Activated naive CD8-positive, alpha-beta T cell treated with anti-CD3 and anti-CD28 coated beads, Interleukin-2, amount 10 ng/mL, durations not matched to agents 7 days and 5 days (primary cell): Measurements from ENCODE around the gene MS4A4A. TPM values are rescaled to one million over a fixed set of nuclear protein-coding genes. Genes with fewer than 3 reads are reported as not detected.

Experiments
- ATAC-seq: fragments of 150-1000 bp; cut with Tn5 transposase; one replicate; pipeline ENCODE4 v1.10.0; 2021; ENCODE audit warnings: low read depth, moderate library complexity
- POLR2A ChIA-PET: fragments of 350-600 bp; sonication (Branson Sonifier 250); formaldehyde crosslinking; loops from one replicate; lab custom pipeline; 2021; ENCODE audit warnings: antibody characterized with exemption; lab: Charles Lee
- DNase-seq: peaks from one replicate; pipeline ENCODE4 v3.0.0; 2021
- H3K27ac Mint-ChIP-seq: one replicate; pipeline ENCODE4 v1.8.0; 2022; ENCODE audit warnings: mild to moderate bottlenecking, mixed read lengths
- H3K27me3 Mint-ChIP-seq: one replicate; pipeline ENCODE4 v1.8.0; 2022; ENCODE audit warnings: mild to moderate bottlenecking, moderate library complexity, mixed read lengths
- H3K36me3 Mint-ChIP-seq: one replicate; pipeline ENCODE4 v1.8.0; 2021; ENCODE audit warnings: mild to moderate bottlenecking, mixed read lengths
- H3K4me1 Mint-ChIP-seq: one replicate; pipeline ENCODE4 v1.8.0; 2021; ENCODE audit warnings: mixed read lengths
- H3K4me3 Mint-ChIP-seq: one replicate; pipeline ENCODE4 v1.8.0; 2022; ENCODE audit warnings: mild to moderate bottlenecking, moderate library complexity, mixed read lengths
- H3K9me3 Mint-ChIP-seq: one replicate; pipeline ENCODE4 v1.8.0; 2021; ENCODE audit warnings: mixed read lengths
- total RNA-seq, 2 experiments: library from RNA; stranded (reverse); gene quantifications; one replicate each; pipeline ENCODE4 v1.2.3, GENCODE V29; 2021

Gene MS4A4A
- total RNA-seq, 2 experiments from 2014 or later, result 0.45 TPM; not detected in 1

- Mint-ChIP-seq H3K9me3 (no peaks in the 10 kb centered on the region), H3K4me1 (no peaks in the 10 kb centered on the region), H3K27me3 (peaks cover 4% of the 10 kb centered on the region), H3K4me3 (no peak overlapping the region), H3K36me3 (no peaks in the 10 kb centered on the region), H3K27ac (no peak overlapping the region)
- ATAC-seq (no peak), DNase-seq (no peak)
- POLR2A ChIA-PET, result no interaction called here
Observed at GRCh38 chr11:60344146-60344545, 63.7 kb downstream of the MS4A4A start.

DNA sequence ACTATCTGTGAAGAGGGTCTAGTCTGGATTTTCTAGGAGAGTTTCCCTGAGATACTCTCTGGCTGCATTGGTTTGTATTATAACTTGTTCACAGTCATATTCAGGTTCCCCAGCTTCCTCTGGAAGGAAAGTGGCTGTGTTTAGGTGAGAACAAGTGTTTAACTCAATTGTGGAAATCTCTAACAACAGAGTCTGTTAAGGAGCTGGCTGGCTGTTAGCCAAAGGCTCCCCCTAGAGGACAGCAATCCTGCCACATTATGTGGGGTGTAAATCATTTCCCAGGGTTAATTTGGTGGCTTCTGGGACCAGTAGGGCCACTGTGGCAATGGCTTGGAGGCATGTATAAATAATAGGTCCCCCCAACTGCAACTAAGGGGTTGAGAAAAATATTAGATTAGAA is 65.0 kb downstream of the MS4A4A start:
- Mint-ChIP-seq H3K36me3 (no peaks in the 10 kb centered on the region), H3K27ac (no peak overlapping the region), H3K9me3 (no peaks in the 10 kb centered on the region), H3K4me3 (no peak overlapping the region), H3K27me3 (peaks cover 4% of the 10 kb centered on the region), H3K4me1 (no peaks in the 10 kb centered on the region)
- DNase-seq (no peak), ATAC-seq (no peak)
- POLR2A ChIA-PET, result no interaction called here

DNA sequence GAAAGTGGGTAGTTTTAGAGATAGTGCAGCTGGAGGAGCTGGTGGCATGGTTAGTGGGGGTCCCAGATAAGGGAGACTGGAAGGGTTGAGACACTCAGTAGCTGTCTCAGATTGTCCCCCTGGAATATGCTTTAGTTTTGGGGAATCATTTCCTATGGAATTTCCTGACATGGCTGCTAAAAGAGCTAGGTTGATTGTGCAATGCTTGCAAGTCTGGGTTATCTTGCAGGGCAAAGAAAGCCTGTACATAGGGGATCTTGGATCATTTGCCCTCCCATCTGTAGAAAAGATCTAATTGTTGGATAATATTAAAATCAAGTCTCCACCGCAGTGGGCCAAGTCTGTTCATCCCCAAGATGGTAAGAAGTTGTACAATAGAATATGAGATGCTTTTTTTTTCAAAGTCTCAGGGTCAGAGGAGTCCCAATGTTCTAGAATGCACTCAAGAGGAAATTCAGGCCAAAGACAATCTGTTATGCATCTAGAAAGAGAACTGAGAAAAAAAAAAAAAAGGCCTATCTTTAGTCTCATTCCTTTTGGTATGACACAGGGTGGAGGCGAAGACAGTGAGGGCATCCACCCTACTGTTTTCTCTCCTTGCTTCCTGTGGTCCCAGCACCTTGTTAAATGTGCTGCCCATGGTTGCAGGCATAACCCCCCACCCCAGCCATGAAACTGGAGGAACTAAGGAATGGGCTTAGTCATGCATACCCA is 66.8 kb downstream of the MS4A4A start:
- DNase-seq (no peak), ATAC-seq (no peak)
- Mint-ChIP-seq H3K4me1 (no peaks in the 10 kb centered on the region), H3K27ac (no peak overlapping the region), H3K36me3 (no peaks in the 10 kb centered on the region), H3K27me3 (peaks cover 7% of the 10 kb centered on the region), H3K9me3 (no peaks in the 10 kb centered on the region), H3K4me3 (no peak overlapping the region)
- POLR2A ChIA-PET, result no interaction called here

DNA sequence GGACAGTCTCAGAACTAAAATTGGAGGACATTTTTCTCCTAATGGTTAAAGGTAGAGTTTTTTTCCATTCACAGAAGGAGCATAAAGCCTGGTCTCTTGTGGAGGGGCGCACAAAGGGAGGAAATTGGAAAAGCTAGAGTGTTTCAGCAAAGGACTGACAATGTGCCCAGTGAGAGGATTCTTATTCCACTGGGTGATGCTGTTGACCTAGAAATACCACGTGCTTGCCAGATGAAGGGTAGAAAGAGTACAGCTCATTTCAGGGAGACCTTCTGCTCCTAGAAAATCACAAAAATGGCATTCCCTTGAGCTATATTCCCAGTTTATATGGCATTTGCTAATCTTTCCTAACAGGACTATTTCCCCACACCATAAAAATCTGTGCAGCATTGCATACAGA is 67.7 kb downstream of the MS4A4A start:
- H3K9me3 Mint-ChIP-seq, result no peaks in the 10 kb centered on the region
- no peak for DNase-seq
- H3K36me3 Mint-ChIP-seq, result no peaks in the 10 kb centered on the region
- POLR2A ChIA-PET, result no interaction called here
- peaks cover 7% of the 10 kb centered on the region for H3K27me3 Mint-ChIP-seq
- no peak overlapping the region for H3K27ac Mint-ChIP-seq
- no peaks in the 10 kb centered on the region for H3K4me1 Mint-ChIP-seq
- H3K4me3 Mint-ChIP-seq, result no peak overlapping the region
- no peak for ATAC-seq

- Mint-ChIP-seq H3K36me3 (no peaks in the 10 kb centered on the region), H3K4me3 (no peak overlapping the region), H3K9me3 (no peaks in the 10 kb centered on the region), H3K27me3 (peaks cover 8% of the 10 kb centered on the region), H3K4me1 (no peaks in the 10 kb centered on the region), H3K27ac (no peak overlapping the region)
- no peak for DNase-seq
- POLR2A ChIA-PET, result no interaction called here
- no peak for ATAC-seq
Observed at GRCh38 chr11:60349990-60350389, 69.5 kb downstream of the MS4A4A start.

DNA sequence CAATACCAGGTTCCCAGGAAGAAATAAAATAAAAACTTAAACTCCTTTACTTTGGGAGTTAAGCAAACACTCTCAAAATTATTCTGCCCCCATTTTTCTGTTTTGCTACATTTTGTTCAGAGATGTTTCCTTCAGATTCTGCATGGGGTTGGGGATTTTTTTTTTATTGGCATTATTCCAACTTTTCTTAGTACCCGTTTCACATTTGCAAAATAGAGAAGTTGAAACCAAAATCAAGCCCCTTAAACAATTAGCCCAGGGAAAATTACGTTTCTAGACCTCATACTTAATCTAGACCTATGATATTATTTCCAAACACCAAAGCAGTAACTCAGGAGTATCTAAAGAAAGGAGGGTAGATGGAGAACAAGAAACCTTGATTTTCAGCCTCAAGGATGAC is 77.3 kb downstream of the MS4A4A start:
- Mint-ChIP-seq H3K4me1 (no peaks in the 10 kb centered on the region), H3K9me3 (no peaks in the 10 kb centered on the region), H3K27me3 (peaks cover 8% of the 10 kb centered on the region), H3K36me3 (no peaks in the 10 kb centered on the region), H3K27ac (no peak overlapping the region), H3K4me3 (no peak overlapping the region)
- ATAC-seq, result no peak
- POLR2A ChIA-PET, result no interaction called here
- DNase-seq, result no peak

Other genes with a start within 250 kb of the MS4A4A start
- gene OOSP2, start 240.3 kb upstream of the MS4A4A start, total RNA-seq, result not detected
- not detected for gene MS4A3, start 224.0 kb upstream of the MS4A4A start, total RNA-seq
- not detected for gene MS4A2, start 192.0 kb upstream of the MS4A4A start, total RNA-seq
- gene MS4A6A, start 97.6 kb upstream of the MS4A4A start, total RNA-seq, result 1 to 10 TPM in 1 of 2 experiments, under 1 TPM in 1; 0.55 to 1.2 TPM
- not detected for gene MS4A4E, start 37.5 kb upstream of the MS4A4A start, total RNA-seq
- not detected for gene MS4A6E, start 46.6 kb downstream of the MS4A4A start, total RNA-seq
- 1 to 10 TPM in 1 of 2 experiments, under 1 TPM in 1; 0.99 to 1.6 TPM for gene MS4A7, start 97.9 kb downstream of the MS4A4A start, total RNA-seq
- under 1 TPM in 1 of 2 experiments, not detected in 1; 0.11 TPM for gene MS4A14, start 115.8 kb downstream of the MS4A4A start, total RNA-seq
- gene MS4A5, start 148.9 kb downstream of the MS4A4A start, total RNA-seq, result not detected
- gene MS4A1, start 175.2 kb downstream of the MS4A4A start, total RNA-seq, result 10 to 100 TPM in 1 of 2 experiments, 1 to 10 TPM in 1; 9.0 to 11.2 TPM
- not detected for gene MS4A12, start 212.1 kb downstream of the MS4A4A start, total RNA-seq
- gene MS4A13, start 234.7 kb downstream of the MS4A4A start, total RNA-seq, result not detected